GM19023 (cell line): ENCODE results near the gene MT3.
"Not testable (repeated sequence)": the region's sequence is repeated elsewhere in the genome, so short reads cannot be mapped to it uniquely, and the experiment has no call there.

Experiments used
- ATAC-seq: cut with Tn5 transposase; IDR thresholded peaks from one replicate; pipeline ENCODE4 v1.9.1; 2021; ENCODE audit warnings: mild to moderate bottlenecking, moderate library complexity; ENCODE audit not compliant: unreplicated experiment

The MT3 gene

DNA sequence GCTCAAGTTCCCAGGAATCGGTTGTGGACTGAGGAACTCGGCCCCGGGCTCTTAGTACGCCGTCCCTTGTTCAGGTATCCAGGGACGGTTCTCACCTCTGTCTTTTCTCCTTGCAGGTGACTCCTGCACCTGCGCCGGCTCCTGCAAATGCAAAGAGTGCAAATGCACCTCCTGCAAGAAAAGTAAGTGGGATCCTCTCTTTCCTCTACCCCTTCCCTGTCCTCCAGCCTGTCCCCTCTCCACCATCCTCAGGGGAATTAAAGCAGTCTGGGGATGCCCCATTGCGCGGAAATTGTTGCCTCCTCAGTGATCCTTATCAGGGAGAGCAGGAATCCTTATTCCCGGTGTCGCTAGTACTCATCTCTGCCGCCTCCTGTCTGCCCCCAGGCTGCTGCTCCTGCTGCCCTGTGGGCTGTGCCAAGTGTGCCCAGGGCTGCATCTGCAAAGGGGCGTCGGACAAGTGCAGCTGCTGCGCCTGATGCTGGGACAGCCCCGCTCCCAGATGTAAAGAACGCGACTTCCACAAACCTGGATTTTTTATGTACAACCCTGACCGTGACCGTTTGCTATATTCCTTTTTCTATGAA is 19.6 kb downstream of the MT3 start:
- no peak for ATAC-seq

DNA sequence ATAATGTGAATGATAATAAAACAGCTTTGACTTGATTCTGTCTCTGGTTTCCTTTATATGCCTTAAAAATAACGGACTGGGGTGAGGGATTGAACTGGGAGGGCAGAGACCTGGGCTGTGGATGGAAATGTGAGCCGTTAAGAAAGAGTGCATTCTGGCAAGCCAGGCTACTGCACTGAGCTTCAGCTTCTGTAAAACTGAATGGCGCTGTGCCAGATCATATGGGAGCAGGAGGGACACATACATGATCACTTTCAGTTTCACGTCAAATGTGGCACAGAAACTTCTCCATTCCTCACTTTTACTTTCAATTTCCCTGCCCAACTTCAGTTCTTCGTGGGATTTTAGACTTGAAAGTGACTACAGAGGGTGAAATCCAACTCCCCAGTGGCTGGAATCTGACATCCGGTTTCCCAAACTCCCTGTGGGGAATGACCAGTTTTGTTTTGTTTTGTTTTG is 20.2 kb downstream of the MT3 start:
- peak; percentile 30 for ATAC-seq

DNA sequence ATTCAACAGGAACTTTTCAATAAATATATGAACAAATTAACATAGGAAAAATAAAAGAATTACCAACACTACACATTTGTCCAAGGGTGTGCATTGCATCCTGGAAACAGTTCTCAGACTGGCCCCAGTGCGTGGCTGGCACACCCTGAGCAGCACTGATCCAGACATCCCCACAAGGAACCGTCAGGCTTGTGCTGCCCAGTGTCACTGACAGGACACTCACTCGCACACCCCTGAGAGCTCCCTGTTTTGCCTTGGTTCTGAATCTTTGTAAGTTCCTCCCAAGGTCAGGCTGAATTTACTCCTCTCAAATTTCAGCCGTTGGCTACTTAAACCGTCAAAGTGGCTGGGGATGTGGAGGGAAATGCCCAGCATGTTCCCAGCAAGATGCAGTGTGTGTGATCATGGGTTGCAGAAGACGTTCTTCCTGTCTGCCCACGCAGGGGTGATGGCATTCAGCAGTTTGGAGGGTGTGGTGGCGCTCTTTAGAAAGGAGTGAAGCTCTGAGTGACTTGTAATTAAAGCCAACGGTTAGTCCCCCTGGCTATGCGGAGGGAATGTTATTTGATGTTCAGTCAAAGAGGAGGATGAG is 20.8 kb downstream of the MT3 start:
- ATAC-seq = no peak

DNA sequence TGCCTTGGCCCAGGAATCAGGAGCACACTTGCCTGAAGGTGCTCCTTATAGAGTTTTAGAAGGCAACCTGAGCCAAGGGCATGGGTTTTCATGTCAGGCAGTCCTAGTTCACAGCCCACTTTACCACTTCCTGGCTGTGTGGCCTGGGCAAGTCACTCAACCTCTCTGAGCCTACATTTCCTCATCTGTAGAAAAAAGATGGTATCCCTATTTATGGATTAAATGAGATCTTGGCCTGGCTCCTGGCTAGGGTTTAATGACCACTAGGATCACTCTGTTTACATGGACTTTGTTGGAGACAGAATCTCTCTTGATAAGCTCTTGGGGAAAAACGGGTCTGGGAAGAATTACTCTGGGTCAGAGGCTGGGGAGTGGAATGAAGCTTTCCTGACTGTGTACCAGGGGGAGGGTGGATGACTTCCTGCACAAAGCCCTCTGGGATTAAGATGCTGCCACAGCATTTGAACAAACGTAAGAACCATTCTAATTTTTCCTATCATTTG is 21.3 kb downstream of the MT3 start:
- ATAC-seq = no peak

DNA sequence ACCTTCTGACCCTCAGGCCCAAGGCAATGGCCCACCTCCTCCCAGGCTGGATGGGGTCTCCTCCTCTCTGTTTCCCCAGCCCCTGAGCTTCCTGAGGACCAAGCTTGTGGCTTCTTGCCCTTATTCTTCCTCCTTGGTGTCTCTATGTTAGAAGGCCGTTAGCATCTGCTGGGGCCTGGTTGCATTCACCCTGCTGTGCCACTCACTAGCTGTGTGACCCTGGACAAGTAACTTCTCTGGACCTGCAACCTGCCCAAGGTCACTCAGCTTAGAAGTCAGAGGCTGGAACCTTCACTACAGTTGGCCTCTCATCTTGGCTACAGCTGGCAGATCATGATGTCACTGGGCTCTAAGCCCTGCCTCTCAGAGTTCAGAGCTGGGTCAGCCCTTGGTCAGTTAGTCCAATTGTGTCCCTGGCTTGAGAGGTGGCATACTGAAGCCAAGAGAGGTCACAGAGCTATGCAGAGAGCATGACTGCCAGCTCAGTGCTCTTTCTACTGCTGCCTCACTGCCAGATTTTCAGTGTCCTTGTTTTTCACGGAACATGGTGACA is 22.0 kb downstream of the MT3 start:
- ATAC-seq = no peak

DNA sequence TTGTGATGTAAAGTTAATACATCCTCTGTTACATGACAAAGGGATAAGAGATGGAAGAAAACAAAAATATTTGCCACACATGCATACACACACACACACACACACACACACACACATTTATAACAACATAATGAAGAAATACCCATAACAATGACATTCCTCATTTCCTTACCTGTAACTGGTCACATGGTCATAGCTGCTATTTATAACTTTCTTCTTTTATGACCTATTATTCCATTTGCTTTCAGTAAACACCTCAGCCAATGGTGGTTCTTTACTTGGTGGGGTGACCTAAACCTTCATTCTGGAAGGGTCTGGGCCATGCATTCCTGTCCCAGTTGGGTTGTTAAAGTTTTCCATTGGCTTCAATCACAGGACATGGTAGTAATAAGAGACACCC is 24.4 kb downstream of the MT3 start:
- ATAC-seq = no peak

DNA sequence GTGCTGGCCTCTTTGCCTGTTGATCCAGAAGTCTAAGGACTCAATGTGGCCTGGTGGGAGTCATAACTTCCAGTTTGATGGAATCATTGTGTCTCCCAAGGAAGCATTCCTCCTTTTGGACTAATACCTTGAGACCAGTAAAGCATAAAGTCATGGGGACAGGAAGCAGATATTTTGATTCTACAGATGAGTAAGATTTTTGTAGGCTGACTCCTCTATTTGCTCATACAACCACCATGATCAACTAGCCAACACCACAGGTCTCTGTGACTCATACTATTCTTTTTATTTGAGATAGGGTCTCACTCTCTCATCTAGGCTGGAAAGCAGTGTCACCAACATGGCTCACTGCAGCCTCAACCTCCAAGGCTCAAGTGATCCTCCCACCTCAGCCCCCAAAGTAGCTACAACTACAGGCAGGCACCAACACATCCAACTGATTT is 25.2 kb downstream of the MT3 start:
- ATAC-seq = no peak

DNA sequence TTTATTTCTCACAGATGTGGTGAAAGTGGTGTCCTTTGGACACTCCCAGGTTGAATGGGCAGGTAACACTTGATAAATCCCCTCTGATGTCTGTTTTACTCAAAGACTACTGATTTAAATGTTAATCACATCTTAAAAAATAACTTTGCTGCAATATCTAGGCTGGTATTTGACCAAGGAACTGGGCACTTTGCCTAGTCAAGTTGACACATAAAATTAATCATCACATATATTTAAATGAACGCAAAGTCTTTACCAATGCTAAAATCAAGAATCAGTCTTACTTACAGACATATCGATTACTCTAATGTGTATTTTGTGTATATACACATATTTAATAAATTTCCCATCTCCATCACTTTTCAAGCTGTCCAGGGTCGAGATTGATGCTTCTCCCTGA is 26.0 kb downstream of the MT3 start:
- no peak for ATAC-seq

DNA sequence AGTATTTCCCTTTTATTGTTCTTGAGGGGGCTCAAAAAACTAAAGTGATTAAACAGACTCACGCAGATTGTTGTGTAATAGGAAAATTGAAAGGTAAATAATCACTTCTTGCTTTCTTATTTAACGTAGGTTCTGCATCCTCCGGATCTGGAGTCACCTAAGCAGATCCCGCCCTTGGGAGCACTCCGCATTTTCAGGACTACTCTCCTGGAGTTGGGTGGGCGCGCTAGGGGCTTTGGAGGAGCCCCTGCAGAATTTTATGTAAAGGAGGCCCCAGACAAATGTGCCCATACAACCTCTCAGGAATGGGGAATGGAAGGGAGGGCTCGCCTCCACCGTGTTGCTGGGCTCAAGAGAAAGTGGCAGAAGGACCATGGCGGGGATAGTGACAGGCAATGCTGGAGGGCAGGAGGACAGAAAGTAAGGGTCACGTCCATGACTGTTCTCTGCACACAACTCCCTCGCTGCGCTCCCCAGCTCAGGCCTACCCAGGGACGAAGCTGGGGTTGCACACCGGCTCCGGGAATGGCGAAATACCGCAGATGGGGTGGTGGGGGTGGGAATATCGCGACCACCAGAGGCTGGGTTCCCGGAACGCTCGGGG is 27.4 kb downstream of the MT3 start:
- no peak for ATAC-seq

DNA sequence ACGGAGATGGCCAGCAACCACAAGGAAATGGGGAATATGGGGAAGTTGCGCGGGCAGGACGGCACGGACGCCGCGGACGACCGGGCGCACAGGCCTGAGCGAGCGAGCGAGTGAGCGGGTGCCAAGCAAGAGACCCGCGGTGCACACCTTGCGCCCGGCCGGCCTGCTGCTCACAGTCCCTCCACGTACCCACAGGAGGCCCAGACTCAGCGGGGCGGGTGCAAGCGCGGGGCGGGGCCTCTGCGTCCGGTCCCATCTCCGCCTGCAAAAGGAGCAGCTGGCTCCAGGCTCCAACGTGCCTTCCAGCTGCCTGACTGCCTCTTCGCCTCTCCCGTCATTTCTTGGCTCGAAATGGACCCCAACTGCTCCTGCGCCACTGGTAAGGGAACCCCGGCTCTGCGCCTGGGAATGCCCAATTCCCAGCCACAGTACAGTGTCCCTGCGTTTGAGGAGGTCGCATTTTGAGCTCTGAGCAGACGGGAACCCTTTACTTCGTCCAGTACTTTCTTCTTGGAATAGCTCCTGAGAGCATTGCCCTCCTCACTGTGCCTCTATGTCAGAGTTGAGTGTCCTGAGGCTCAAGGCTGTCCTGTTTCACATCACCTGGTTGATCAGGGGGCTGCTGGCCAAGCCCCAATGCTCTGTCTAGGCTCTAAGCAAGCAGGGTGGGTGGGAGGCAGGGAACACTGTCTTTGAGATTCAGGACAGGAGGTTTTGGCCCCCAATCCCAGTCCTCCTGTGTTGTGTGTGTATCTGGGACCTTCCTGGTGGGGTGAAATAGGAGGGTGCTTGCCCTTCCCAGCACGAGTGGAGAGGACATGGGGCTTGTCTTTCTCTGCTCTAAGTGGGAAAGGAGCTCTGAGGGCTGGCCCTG is 28.1 kb downstream of the MT3 start:
- no peak for ATAC-seq

DNA sequence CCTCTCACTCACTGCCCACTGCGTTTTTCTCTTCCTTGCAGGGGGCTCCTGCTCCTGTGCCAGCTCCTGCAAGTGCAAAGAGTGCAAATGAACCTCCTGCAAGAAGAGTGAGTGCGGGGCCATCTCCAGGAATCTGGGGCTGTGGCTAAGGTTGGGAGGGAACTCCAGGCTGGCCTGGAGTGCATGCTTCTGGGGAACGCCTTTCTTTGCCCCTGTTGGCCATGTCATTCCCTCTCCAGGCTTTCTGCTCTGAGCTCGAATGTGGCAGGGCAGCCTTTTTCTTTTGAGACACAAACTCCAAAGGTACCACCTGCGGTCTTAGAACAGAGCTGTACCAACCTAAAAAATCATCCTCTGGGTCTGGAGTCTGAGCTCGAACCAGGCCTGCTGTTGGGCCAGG is 28.8 kb downstream of the MT3 start:
- ATAC-seq = no peak

DNA sequence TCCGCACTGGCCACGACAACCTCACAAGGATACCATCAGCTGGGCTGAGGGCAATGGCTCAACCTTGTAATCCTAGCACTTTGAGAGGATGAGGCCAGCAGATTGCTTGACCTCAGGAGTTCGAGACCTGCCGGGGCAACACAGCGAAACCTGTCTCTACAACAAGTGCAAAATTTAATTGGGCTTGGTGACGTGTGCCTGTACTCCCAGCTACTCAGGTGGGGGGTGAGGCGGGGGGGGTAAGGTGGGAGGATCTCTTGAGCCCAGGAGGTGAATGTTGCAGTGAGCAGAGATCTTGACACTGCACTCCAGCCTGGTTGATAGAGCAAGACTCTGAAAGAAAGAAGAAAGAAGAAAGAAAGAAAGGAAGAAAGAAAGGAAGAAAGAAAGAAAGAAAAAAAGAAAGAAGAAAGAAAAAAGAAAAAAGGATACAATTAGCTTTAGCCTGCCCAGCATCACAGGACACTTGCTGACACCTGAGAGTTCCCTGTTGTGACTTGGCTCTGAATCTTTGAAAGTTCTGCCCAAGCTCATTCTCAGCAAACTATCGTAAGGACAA is 31.1 kb downstream of the MT3 start:
- ATAC-seq = no peak

DNA sequence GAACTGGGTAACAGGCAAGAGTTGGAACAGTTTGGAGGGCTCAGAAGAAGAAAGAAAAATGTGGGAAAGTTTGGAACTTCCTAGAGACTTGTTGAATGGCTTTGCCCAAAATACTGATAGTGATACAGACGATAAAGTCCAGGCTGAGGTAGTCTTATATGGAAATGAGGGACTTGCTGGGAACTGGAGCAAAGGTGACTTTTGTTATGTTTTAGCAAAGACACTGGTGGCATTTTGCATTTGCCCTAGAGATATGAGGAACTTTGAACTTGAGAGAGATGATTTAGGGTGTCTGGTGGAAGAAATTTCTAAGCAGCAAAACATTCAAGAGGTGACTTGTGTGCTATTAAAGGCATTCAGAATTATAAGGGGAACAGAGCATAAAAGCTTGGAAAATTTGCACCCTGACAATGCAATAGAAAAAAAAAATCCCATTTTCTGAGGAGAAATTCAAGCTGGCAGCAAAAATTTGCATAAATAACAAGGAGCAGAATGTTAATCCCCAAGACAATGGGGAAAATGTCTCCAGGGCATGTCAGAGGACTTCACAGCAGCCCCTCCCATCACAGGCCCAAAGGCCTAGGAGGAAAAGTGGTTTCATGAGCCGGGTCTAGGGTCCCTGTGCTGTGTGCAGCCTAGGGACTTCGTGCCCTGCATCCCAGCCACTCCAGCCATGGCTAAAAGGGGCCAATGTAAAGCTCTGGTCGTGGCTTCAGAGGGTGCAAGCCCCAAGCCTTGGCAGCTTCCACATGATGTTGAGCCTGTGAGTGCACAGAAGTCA is 32.5 kb downstream of the MT3 start:
- ATAC-seq = not testable (repeated sequence)

DNA sequence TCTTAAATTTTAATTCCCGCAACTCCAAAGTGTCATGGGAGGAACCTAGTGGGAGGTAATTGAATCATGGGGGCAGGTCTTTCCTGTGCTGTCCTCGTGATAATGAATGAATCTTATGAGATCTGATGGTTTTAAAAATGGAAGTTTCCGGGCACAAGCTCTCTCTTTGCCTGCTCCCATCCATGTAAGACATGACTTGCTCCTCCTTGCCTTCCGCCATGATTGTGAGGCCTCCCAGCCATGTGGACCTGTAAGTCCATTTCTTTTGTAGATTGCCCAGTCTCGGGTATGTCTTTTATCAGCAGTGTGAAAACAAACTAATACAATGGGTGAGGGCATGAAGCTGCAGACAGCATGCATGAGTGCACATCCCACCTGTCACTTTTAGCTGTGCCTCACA is 33.9 kb downstream of the MT3 start:
- not testable (repeated sequence) for ATAC-seq

DNA sequence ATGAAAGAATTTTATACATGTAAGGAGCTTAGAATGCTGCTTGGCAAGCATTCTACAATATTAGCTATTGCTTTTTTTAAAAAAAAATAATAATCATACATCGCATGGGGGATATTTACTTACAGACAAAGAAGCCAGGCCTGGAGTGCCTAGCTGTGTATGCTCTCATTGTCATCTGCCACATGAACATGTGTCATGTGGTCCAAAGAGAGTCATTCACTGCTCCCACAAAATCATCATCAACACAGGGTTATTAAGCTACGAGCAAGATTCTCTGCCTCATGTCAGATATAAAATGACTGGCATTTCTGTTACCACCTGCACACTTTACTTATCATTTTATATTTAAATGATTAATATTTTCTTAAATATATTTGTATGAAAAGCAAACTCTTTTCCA is 34.3 kb downstream of the MT3 start:
- no peak for ATAC-seq

DNA sequence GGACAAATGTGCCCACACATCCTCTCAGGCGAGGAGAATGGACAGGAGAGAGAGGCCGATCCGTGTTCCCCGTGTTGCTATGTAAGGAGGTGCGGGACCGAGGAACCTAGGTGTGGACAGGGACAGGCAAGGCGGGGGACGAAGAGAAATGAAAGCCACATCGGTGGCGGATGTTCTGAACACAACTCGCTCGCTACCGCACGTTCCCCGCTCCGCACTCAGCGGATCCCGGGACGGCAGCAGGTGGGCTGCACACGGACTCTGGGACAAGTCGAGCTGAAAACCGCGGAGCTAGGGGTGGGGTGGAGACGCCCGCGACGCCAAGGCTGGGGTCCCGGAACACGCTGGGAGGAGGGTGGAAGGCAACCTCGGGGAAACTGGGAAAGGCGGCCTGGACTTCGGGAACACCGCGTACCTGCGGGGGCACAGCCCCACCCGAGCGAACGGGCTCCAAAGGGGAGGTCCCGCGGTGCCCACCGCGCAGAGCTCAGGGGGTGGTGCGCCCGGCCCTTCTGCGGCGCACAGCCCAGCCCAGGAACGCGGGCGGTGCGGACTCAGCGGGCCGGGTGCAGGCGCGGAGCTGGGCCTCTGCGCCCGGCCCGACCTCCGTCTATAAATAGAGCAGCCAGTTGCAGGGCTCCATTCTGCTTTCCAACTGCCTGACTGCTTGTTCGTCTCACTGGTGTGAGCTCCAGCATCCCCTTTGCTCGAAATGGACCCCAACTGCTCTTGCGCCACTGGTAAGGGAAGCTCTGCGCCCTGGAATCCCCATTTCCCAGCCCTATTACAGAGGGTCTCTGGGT is 36.0 kb downstream of the MT3 start, which contains the start of gene MT1E:
Gene MT1E, plus strand, starts transcription at position 642 of the 803 bp plus-strand sequence. Its CDS starts 71 bp downstream, at position 713.
- peak; percentile 54 for ATAC-seq

DNA sequence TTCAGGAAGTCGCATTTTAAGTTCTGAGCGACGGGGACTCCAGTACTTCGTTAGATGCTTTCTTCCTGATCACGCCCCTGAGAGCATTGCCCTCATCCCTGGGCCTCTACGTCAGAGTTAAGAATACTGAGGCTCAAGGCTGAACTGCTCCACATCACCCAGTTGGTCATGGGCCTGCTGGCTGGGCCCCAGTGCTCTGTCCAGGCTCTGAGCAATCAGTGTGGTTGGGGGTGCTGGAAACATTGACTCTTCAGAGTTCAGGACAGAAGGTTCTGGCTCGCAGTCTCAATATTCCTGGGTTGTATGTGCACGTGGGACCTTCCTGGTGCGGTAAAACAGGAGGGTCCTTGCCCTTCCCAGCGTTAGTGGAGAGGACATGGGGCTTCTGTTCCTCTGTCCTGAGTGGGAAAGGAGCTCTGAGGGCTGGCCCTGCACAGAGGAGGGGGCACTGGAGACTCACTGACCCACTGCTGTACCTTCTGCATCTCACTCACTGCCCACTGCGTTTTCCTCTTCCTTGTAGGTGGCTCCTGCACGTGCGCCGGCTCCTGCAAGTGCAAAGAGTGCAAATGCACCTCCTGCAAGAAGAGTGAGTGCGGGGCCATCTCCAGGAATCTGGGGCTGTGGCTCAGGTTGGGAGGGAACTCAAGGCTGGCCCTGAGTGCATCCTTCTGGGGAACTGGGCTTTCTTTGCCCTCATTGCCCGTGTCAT is 36.8 kb downstream of the MT3 start:
- ATAC-seq = peak; percentile 13

DNA sequence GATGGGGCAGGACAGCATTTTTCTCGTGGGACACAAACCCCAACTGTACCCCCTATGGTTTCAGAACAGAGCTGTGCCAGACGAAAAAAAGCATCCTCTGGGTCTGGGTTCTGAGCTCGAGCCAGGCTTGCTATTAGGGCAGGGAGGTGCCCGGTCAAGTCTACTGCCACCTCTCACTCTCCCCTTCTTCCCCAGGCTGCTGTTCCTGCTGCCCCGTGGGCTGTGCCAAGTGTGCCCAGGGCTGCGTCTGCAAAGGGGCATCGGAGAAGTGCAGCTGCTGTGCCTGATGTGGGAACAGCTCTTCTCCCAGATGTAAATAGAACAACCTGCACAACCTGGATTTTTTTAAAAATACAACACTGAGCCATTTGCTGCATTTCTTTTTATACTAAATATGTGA is 37.4 kb downstream of the MT3 start:
- no peak for ATAC-seq
